ENCODE results near the gene TGFBR3. TPM values are rescaled to one million over a fixed set of nuclear protein-coding genes. Genes with fewer than 3 reads are reported as not detected.

TGFBR3 gene
- total RNA-seq, 1 experiment from 2014 or later: 12.2 TPM

DNA sequence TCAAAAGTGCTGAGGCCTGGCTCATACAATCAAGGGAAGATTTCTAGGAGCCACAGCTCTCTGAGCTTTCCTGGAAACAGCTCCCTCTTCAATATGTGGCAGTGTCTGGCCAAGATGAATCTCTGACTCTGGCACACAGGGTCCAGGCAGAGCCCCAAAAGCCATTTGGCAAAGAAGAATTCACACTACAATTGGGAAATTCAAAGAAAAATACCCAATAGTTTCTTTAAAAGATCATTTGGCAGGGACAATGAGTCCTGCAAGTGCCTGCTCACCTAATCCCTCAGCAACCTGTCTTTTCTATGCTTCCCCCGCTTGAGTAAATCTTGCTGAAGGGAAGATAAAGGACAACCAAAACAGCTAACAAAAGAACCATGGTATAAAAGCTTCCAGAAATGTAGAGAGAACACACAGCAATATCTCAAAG lies 124.6 kb downstream of the TGFBR3 start:
- Histone ChIP-seq H3K4me3 (ENCODE audit: low read depth, low read length) (no peak overlapping the region), H3K9me3 (no peaks in the 10 kb centered on the region), H3K27me3 (replicated peaks; ENCODE audit: control insufficient read depth, insufficient read depth, low read length) (no peaks in the 10 kb centered on the region), H3K4me1 (no peaks in the 10 kb centered on the region), H3K36me3 (ENCODE audit: control insufficient read depth, insufficient read depth, low read length) (no peaks in the 10 kb centered on the region)
- CTCF ChIA-PET: no interaction called here
- TF ChIP-seq, protein P1, sequence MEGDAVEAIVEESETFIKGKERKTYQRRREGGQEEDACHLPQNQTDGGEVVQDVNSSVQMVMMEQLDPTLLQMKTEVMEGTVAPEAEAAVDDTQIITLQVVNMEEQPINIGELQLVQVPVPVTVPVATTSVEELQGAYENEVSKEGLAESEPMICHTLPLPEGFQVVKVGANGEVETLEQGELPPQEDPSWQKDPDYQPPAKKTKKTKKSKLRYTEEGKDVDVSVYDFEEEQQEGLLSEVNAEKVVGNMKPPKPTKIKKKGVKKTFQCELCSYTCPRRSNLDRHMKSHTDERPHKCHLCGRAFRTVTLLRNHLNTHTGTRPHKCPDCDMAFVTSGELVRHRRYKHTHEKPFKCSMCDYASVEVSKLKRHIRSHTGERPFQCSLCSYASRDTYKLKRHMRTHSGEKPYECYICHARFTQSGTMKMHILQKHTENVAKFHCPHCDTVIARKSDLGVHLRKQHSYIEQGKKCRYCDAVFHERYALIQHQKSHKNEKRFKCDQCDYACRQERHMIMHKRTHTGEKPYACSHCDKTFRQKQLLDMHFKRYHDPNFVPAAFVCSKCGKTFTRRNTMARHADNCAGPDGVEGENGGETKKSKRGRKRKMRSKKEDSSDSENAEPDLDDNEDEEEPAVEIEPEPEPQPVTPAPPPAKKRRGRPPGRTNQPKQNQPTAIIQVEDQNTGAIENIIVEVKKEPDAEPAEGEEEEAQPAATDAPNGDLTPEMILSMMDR (IDR thresholded peaks at IDR 0.05; ENCODE audit: insufficient read depth in 1 of 2, low read depth in 1 of 2, low read length in 1 of 2, severe bottlenecking in 1 of 2, unreplicated experiment in 1 of 2): no peak
- Mint-ChIP-seq H3K4me1 (ENCODE audit: low read depth, unreplicated experiment) (peaks cover 9% of the 10 kb centered on the region), H3K9me3 (ENCODE audit: unreplicated experiment) (no peaks in the 10 kb centered on the region), H3K27me3 (ENCODE audit: insufficient read depth, unreplicated experiment) (no peaks in the 10 kb centered on the region), H3K36me3 (ENCODE audit: insufficient read depth, unreplicated experiment) (no peaks in the 10 kb centered on the region), H3K4me3 (ENCODE audit: unreplicated experiment) (no peak overlapping the region), H3K27ac (ENCODE audit: unreplicated experiment) (peak overlapping the region; percentile 22)
- no TSS peak for BruUV-seq (replicated peaks)
- intact Hi-C loops (cut with micrococcal nuclease; ENCODE audit: unreplicated experiment): no loop called here
- DNase-seq: peak in 1 of 2 experiments; percentile 5
- POLR2A ChIA-PET: interaction anchor here (0.7 kb wide), 1 partner anchor 150 kb away, joined by 5 read pairs; no protein-coding TSS in a partner anchor

DNA sequence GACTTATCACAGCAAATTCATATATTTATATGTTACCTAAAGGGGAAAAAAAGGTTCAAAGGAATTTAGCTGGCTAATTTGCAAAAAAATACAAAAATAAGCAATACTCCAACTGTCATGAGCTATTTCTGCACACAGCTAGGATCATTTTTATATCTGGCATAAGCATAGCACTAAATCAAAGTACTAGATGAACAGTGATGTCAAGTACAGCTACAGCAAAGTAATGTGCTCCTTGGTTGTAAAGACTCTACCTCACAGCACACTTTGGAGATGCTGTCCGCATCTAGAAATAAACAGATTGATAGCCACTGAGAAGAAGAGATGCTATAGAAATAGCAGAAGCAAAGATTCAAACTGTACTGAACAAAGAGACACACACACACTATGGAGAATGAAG lies 125.4 kb downstream of the TGFBR3 start:
- Mint-ChIP-seq H3K4me1 (ENCODE audit: low read depth, unreplicated experiment) (peaks cover 8% of the 10 kb centered on the region), H3K27ac (ENCODE audit: unreplicated experiment) (no peak overlapping the region), H3K27me3 (ENCODE audit: insufficient read depth, unreplicated experiment) (no peaks in the 10 kb centered on the region), H3K9me3 (ENCODE audit: unreplicated experiment) (no peaks in the 10 kb centered on the region), H3K4me3 (ENCODE audit: unreplicated experiment) (no peak overlapping the region), H3K36me3 (ENCODE audit: insufficient read depth, unreplicated experiment) (no peaks in the 10 kb centered on the region)
- no peaks in the 10 kb centered on the region for H3K27me3 ChIP-seq (replicated peaks; ENCODE audit: control insufficient read depth, insufficient read depth, low read length)
- no peaks in the 10 kb centered on the region for H3K4me1 ChIP-seq
- DNase-seq: no peak
- no peaks in the 10 kb centered on the region for H3K9me3 ChIP-seq
- H3K36me3 ChIP-seq (ENCODE audit: control insufficient read depth, insufficient read depth, low read length): no peaks in the 10 kb centered on the region
- BruUV-seq (replicated peaks): no TSS peak
- intact Hi-C loops (cut with micrococcal nuclease; ENCODE audit: unreplicated experiment): no loop called here
- no peak overlapping the region for H3K4me3 ChIP-seq (ENCODE audit: low read depth, low read length)
- ChIA-PET CTCF (no interaction called here), POLR2A (no interaction called here)
- TF ChIP-seq, protein P1 (IDR thresholded peaks at IDR 0.05; ENCODE audit: insufficient read depth in 1 of 2, low read depth in 1 of 2, low read length in 1 of 2, severe bottlenecking in 1 of 2, unreplicated experiment in 1 of 2): no peak

DNA sequence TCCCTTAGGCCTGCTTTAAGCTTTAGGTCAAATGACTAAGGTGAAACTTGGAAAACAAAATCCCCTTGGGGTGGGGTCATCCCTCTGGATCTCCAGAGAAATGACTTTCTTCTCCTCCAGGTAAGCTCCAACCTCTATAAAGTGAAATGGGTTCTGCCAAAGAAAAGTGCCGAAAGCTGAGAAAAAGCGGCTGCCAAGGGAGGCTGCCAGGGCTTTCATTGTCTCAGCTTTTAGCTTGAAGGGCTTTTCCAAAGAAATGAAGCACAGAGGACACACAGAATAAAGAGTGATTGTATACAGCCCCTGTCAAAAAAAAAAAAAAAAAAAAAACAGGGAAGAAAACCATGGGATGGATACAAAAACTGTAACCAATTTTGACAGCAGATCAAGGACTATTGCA lies 126.9 kb downstream of the TGFBR3 start:
- no TSS peak for BruUV-seq (replicated peaks)
- no peaks in the 10 kb centered on the region for H3K36me3 Mint-ChIP-seq (ENCODE audit: insufficient read depth, unreplicated experiment)
- intact Hi-C loops (cut with micrococcal nuclease; ENCODE audit: unreplicated experiment): no loop called here
- H3K27me3 ChIP-seq (replicated peaks; ENCODE audit: control insufficient read depth, insufficient read depth, low read length): no peaks in the 10 kb centered on the region
- ChIA-PET CTCF (interaction anchor here (0.7 kb wide), 1 partner anchor 118 kb away, joined by 5 read pairs; no protein-coding TSS in a partner anchor), POLR2A (no interaction called here)
- no peaks in the 10 kb centered on the region for H3K4me1 Mint-ChIP-seq (ENCODE audit: low read depth, unreplicated experiment)
- no peaks in the 10 kb centered on the region for H3K9me3 Mint-ChIP-seq (ENCODE audit: unreplicated experiment)
- no peaks in the 10 kb centered on the region for H3K4me1 ChIP-seq
- H3K27me3 Mint-ChIP-seq (ENCODE audit: insufficient read depth, unreplicated experiment): no peaks in the 10 kb centered on the region
- no peak overlapping the region for H3K27ac Mint-ChIP-seq (ENCODE audit: unreplicated experiment)
- H3K4me3 Mint-ChIP-seq (ENCODE audit: unreplicated experiment): no peak overlapping the region
- no peak overlapping the region for H3K4me3 ChIP-seq (ENCODE audit: low read depth, low read length)
- TF ChIP-seq, protein P1 (IDR thresholded peaks at IDR 0.05; ENCODE audit: insufficient read depth in 1 of 2, low read depth in 1 of 2, low read length in 1 of 2, severe bottlenecking in 1 of 2, unreplicated experiment in 1 of 2): no peak
- no peaks in the 10 kb centered on the region for H3K36me3 ChIP-seq (ENCODE audit: control insufficient read depth, insufficient read depth, low read length)
- no peak for DNase-seq
- no peaks in the 10 kb centered on the region for H3K9me3 ChIP-seq
